CD4-positive, alpha-beta memory T cell (primary cell): Measurements from ENCODE around the gene TCERG1. TPM values are rescaled to one million over a fixed set of nuclear protein-coding genes. Genes with fewer than 3 reads are reported as not detected.

Experiments used
- CTCF ChIA-PET: fragments of 350-600 bp; sonication (Branson Sonifier 250); formaldehyde crosslinking; loops from one replicate; lab custom pipeline; 2021; ENCODE audit warnings: inconsistent platforms; ENCODE audit not compliant: partially characterized antibody; lab: Charles Lee
- POLR2A ChIA-PET: fragments of 350-600 bp; sonication (Branson Sonifier 250); formaldehyde crosslinking; loops from one replicate; lab custom pipeline; 2021; ENCODE audit not compliant: partially characterized antibody; lab: Charles Lee
- DNase-seq, 5 donors: peaks; one replicate each; pipeline versions ENCODE4 v3.0.0 to v3.0.0-alpha.2; 2020 to 2022; ENCODE audit warnings: mixed read lengths in 1 of 5
- H3K27ac ChIP-seq: one replicate; pipeline ENCODE4 v1.7.0; 2013; ENCODE audit warnings: low read depth, low read length
- H3K27me3 ChIP-seq: 2 replicates; pipeline ENCODE4 v1.7.0; 2013; ENCODE audit warnings: mild to moderate bottlenecking, low read length, moderate library complexity; ENCODE audit not compliant: insufficient read depth
- H3K36me3 ChIP-seq: 2 replicates; pipeline ENCODE4 v1.7.0; 2013; ENCODE audit warnings: mild to moderate bottlenecking, low read length, moderate library complexity; ENCODE audit not compliant: insufficient read depth
- H3K4me1 ChIP-seq: 2 replicates; pipeline ENCODE4 v1.7.0; 2013; ENCODE audit warnings: mild to moderate bottlenecking, low read length, moderate library complexity; ENCODE audit not compliant: insufficient read depth
- H3K4me3 ChIP-seq, 2 donors: one replicate each; pipeline ENCODE4 v1.7.0; 2013; ENCODE audit warnings: low read length in 2 of 2, mild to moderate bottlenecking in 1 of 2
- H3K9me3 ChIP-seq, 2 donors: one replicate each; pipeline ENCODE4 v1.7.0; 2013; ENCODE audit warnings: low read length in 2 of 2, control low read depth in 1 of 2; ENCODE audit not compliant: control insufficient read depth in 1 of 2
- H3K27ac Mint-ChIP-seq, 7 donors: one replicate each; pipeline ENCODE4 v1.8.0; 2020 to 2021; ENCODE audit warnings: mixed read lengths in 7 of 7, mild to moderate bottlenecking in 6 of 7, inconsistent platforms in 3 of 7, moderate library complexity in 3 of 7
- H3K27me3 Mint-ChIP-seq, 2 donors: one replicate each; pipeline ENCODE4 v1.8.0; 2020 to 2021; ENCODE audit warnings: mixed read lengths in 2 of 2
- H3K36me3 Mint-ChIP-seq, 2 donors: one replicate each; pipeline ENCODE4 v1.8.0; 2020 to 2021; ENCODE audit warnings: mixed read lengths in 2 of 2, inconsistent platforms in 1 of 2, mild to moderate bottlenecking in 1 of 2
- H3K4me1 Mint-ChIP-seq, 4 donors: one replicate each; pipeline ENCODE4 v1.8.0; 2020 to 2021; ENCODE audit warnings: mixed read lengths in 4 of 4, mild to moderate bottlenecking in 1 of 4
- H3K4me3 Mint-ChIP-seq, 8 donors: one replicate each; pipeline ENCODE4 v1.8.0; 2020 to 2021; ENCODE audit warnings: mixed read lengths in 8 of 8, mild to moderate bottlenecking in 7 of 8, moderate library complexity in 6 of 8, inconsistent platforms in 3 of 8
- H3K9me3 Mint-ChIP-seq, 8 donors: one replicate each; pipeline ENCODE4 v1.8.0; 2020 to 2021; ENCODE audit warnings: mixed read lengths in 8 of 8, mild to moderate bottlenecking in 5 of 8, inconsistent platforms in 3 of 8, moderate library complexity in 1 of 8
- intact Hi-C: fragments of 100-400 bp; cut with micrococcal nuclease; formaldehyde crosslinking; loops from one replicate; pipeline ENCODE4 v1.15.1; 2023
- polyA plus RNA-seq, 2 donors: library from polyadenylated mRNA; unstranded; fragments of 300-500 nt; fragmentation: Illumina TruSeq; gene quantifications; one replicate each; pipeline ENCODE4 v1.2.3, GENCODE V29; 2021
- total RNA-seq, 2 experiments: library from RNA; stranded (reverse); gene quantifications; one replicate each; pipeline ENCODE4 v1.2.3, GENCODE V29; 2021

TCERG1 gene
- total and polyA plus RNA-seq, 4 experiments from 2014 or later: 20.3 to 68.5 (median 57.2) TPM

DNA sequence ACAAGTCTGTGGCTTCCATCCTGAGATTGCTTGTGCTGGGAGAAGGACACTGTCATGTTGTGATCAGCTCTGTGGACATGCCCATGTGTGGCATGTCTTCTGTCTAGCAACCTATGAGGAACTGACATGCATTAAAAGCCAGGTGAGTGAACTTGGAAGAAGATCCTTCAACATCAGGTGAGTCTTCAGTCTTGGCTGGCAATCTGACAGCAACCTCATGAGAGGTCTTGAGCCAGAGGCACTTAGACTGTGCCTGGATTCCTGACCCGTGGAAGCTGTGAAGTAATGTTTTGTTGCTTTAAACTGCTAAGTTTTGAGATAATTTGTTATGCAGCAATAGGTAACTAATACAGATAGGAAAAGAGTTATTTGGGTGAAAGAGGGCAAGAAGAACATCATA lies 6.8 kb upstream of the TCERG1 start:
- H3K4me3 Mint-ChIP-seq: no peak overlapping the region
- Histone ChIP-seq H3K36me3 (no peaks in the 10 kb centered on the region), H3K27ac (no peak overlapping the region), H3K9me3 (no peaks in the 10 kb centered on the region), H3K4me3 (no peak overlapping the region), H3K27me3 (no peaks in the 10 kb centered on the region), H3K4me1 (no peaks in the 10 kb centered on the region)
- no peak for DNase-seq
- intact Hi-C loops: no loop called here
- H3K36me3 Mint-ChIP-seq: no peaks in the 10 kb centered on the region
- no peak overlapping the region for H3K27ac Mint-ChIP-seq
- ChIA-PET POLR2A (no interaction called here), CTCF (interaction anchor here (1.2 kb wide), 1 partner anchor 13 kb away, joined by 3 read pairs; no protein-coding TSS in a partner anchor)
- peaks cover 10 to 18% of the 10 kb centered on the region in 2 donors for H3K27me3 Mint-ChIP-seq
- H3K4me1 Mint-ChIP-seq: no peaks in the 10 kb centered on the region
- H3K9me3 Mint-ChIP-seq: no peaks in the 10 kb centered on the region

DNA sequence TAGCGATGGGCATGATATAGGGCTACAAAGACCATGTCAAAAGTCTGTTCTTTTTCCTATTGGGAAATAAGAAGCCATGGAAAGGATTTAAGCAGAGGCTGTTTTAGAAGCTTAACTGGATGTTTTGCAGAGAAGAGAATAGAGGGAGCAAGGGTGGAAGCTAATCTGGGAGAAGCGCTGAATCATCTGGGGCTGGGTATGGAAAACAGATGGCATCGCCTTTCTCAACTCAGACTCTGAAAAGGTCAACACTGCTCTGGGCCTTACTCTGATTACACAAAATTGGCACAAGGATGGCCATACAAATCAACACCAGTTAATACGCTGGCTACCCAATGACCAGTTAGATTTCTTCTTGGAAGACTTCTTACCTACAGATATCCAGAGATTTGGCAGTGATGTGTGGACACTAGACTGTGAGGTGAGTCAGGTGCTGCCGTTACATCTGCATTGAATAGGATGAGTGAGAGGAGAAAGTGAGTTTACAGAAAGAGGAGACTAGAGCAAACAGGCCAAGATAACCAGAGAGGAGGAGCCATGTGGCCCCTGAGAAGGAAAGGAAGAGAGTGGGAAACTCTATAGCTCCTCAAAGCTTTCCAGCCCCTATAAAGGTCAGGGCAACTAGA lies 6.2 kb upstream of the TCERG1 start:
- Histone ChIP-seq H3K4me1 (no peaks in the 10 kb centered on the region), H3K27me3 (no peaks in the 10 kb centered on the region), H3K36me3 (no peaks in the 10 kb centered on the region), H3K4me3 (no peak overlapping the region), H3K27ac (no peak overlapping the region), H3K9me3 (no peaks in the 10 kb centered on the region)
- intact Hi-C loops: no loop called here
- H3K36me3 Mint-ChIP-seq: no peaks in the 10 kb centered on the region
- ChIA-PET POLR2A (no interaction called here), CTCF (interaction anchor here (1.2 kb wide), 1 partner anchor 14 kb away, joined by 3 read pairs; no protein-coding TSS in a partner anchor)
- no peak overlapping the region for H3K27ac Mint-ChIP-seq
- H3K9me3 Mint-ChIP-seq: no peaks in the 10 kb centered on the region
- no peak overlapping the region for H3K4me3 Mint-ChIP-seq
- H3K4me1 Mint-ChIP-seq: no peaks in the 10 kb centered on the region
- no peak for DNase-seq
- H3K27me3 Mint-ChIP-seq: peaks cover 5 to 18% of the 10 kb centered on the region in 2 donors

DNA sequence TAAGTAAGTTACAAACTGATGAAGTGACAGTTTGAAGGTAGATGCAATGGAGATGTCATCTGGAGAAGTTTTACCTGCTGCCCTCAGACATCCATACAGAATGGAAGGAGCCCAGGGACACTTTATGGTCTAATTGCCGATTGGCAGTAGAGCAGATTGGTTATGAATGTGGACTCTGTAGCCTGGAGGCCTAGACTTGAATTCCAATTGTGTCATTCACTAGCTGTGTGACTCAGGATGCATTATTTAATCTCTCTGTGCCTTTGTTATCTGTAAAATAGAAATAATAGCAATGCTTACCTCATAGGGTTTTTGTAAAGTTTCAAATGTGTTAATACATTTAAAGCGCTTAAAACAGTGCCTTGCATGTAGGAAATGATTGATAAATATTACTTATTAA lies 5.2 kb upstream of the TCERG1 start:
- intact Hi-C loops: no loop called here
- Histone ChIP-seq H3K27me3 (no peaks in the 10 kb centered on the region), H3K4me3 (no peak overlapping the region), H3K4me1 (no peaks in the 10 kb centered on the region), H3K9me3 (no peaks in the 10 kb centered on the region), H3K27ac (no peak overlapping the region), H3K36me3 (no peaks in the 10 kb centered on the region)
- peaks cover 2 to 4% (median 3%) of the 10 kb centered on the region in 4 donors for H3K4me1 Mint-ChIP-seq
- no peak for DNase-seq
- H3K36me3 Mint-ChIP-seq: no peaks in the 10 kb centered on the region
- H3K4me3 Mint-ChIP-seq: no peak overlapping the region
- no peak overlapping the region for H3K27ac Mint-ChIP-seq
- H3K9me3 Mint-ChIP-seq: no peaks in the 10 kb centered on the region
- POLR2A ChIA-PET: no interaction called here
- peaks cover 5 to 17% of the 10 kb centered on the region in 2 donors for H3K27me3 Mint-ChIP-seq
- CTCF ChIA-PET: interaction anchor here (1.1 kb wide), 1 partner anchor 13 kb away, joined by 3 read pairs; no protein-coding TSS in a partner anchor

DNA sequence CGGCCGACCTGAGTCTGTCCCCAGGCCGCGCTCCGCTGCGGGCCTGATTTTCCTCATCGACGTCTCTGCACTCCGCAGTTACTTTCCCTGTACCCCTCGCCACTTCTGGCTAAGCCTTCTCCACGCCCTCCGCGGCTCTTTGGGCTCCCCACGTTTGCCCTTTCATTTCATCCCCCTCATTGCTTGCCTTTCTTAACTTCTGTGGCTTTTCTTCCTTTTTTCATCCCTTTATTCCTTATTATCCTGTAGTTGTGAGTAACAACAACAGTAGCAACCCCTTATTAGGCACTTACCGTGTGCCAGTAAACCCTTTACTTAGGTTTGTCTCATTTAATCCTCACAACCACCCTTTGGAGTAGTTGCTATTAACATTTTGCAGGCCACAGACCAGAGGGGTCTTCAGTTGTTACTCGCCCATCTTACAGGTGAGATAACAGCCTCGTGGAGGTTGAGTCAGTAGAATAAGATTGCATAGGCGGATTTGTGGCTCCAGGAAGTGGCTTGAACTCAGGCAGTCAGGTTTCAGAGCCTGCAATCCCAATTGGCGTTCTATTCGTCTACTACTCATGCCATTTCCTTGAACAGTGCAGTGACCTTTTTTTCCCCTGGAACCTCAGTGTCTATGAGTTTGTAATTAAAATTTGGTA lies 724 bp downstream of the TCERG1 start:
- intact Hi-C loops: loop anchor here (1.0 to 5.0 kb wide), 4 partner anchors 245 to 1935 kb away; partner anchors contain the start of genes FBXO38, LARS1 and RBM27
- Histone ChIP-seq H3K27me3 (no peaks in the 10 kb centered on the region), H3K27ac (peak overlapping the region; percentile 88), H3K36me3 (no peaks in the 10 kb centered on the region), H3K4me1 (peaks cover 45% of the 10 kb centered on the region), H3K4me3 (peak overlapping the region; percentile 79 to 94), H3K9me3 (no peaks in the 10 kb centered on the region)
- H3K36me3 Mint-ChIP-seq: peaks cover 0 to 8% of the 10 kb centered on the region in 2 donors
- H3K9me3 Mint-ChIP-seq: no peaks in the 10 kb centered on the region
- H3K4me3 Mint-ChIP-seq: peak overlapping the region; percentile 97 to 100 (median 99)
- peak in 3 of 5 donors; percentile 11 to 12 (median 12) for DNase-seq
- peak overlapping the region; percentile 97 to 100 (median 99) for H3K27ac Mint-ChIP-seq
- ChIA-PET CTCF (interaction anchor here (1.4 to 1.6 kb wide), 2 partner anchors 21 to 31 kb away, joined by 4 to 14 read pairs; no protein-coding TSS in a partner anchor), POLR2A (interaction anchor here (1.7 kb wide), 1 partner anchor 245 kb away, joined by 7 read pairs; the partner anchor contains the start of gene RBM27)
- no peaks in the 10 kb centered on the region for H3K27me3 Mint-ChIP-seq
- H3K4me1 Mint-ChIP-seq: peaks cover 31 to 53% (median 42%) of the 10 kb centered on the region in 4 donors

DNA sequence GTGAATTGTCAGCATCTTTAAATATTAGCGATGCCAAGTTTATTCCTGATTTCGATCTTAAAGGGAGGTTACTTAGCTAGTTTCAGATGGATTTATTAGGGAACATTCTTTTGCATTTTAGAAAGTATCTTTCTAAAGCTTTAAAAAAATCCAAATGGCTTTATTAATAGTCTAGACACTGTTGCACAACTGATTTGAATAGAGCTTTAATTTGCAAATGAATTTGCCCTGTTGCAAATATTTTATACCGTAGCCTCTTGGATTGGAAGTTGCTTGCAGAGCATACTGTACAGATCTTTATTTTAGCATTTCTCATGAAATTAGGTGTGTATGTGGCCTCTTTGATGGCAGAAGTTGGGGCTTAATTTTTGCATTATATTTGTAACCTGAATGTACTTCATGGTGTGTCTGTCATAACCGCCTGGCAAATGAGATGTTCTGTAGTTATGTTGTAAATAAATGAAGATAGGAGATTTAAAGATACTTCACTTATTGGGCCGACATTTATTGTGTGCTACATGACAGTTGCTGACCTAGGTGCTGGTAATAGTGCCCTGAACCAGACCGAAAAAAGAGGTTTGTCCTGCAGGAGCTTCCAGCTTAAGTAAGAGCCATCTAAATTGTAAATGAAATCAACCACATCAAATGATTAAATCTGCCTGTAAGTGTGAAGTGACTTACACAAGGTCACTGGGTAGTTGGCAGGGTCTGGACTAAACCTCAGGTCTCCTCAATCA lies 1.8 kb downstream of the TCERG1 start:
- POLR2A ChIA-PET: interaction anchor here (1.0 kb wide), 1 partner anchor 19 kb away, joined by 3 read pairs; no protein-coding TSS in a partner anchor
- H3K27ac ChIP-seq: no peak overlapping the region
- H3K9me3 Mint-ChIP-seq: no peaks in the 10 kb centered on the region
- peak overlapping the region; percentile 97 to 100 (median 99) for H3K4me3 Mint-ChIP-seq
- no peak overlapping the region for H3K4me3 ChIP-seq
- intact Hi-C loops: loop anchor here (5.0 kb wide), 1 partner anchor 518 kb away; no protein-coding TSS in a partner anchor
- no peaks in the 10 kb centered on the region for H3K36me3 ChIP-seq
- no peaks in the 10 kb centered on the region for H3K27me3 ChIP-seq
- no peak for DNase-seq
- H3K4me1 ChIP-seq: peaks cover 49% of the 10 kb centered on the region
- H3K9me3 ChIP-seq: no peaks in the 10 kb centered on the region
- peaks cover 0 to 9% of the 10 kb centered on the region in 2 donors for H3K36me3 Mint-ChIP-seq
- no peaks in the 10 kb centered on the region for H3K27me3 Mint-ChIP-seq
- H3K27ac Mint-ChIP-seq: peak overlapping the region in 3 of 7 donors; percentile 7 to 99 (median 97)
- CTCF ChIA-PET: interaction anchor here (1.1 to 1.5 kb wide), 2 partner anchors 15 to 16 kb away, joined by 3 to 5 read pairs; no protein-coding TSS in a partner anchor
- H3K4me1 Mint-ChIP-seq: peaks cover 34 to 61% (median 48%) of the 10 kb centered on the region in 4 donors

DNA sequence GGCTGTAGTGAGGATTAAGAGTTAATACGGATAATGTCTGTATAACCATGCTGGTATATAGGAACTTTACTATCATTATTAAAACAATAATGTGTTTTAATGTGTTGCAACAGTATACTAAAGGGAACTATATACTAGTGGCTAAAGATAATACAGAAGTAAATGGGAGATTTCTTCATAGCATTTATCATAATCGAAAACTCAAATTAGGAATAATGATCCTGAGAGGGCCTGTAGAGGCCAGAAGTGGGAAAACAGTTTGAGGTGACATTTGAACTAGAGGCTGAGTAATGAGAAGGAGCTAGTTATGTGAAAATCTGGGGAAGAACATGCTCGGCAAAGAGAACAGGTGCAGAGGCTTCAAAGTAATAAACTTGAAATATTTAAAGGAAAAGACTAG lies 2.9 kb downstream of the TCERG1 start:
- ChIA-PET POLR2A (no interaction called here), CTCF (interaction anchor here (1.5 to 1.6 kb wide), 2 partner anchors 16 to 23 kb away, joined by 3 to 4 read pairs; no protein-coding TSS in a partner anchor)
- no peak for DNase-seq
- Histone ChIP-seq H3K27ac (no peak overlapping the region), H3K27me3 (no peaks in the 10 kb centered on the region), H3K4me3 (no peak overlapping the region), H3K9me3 (no peaks in the 10 kb centered on the region), H3K36me3 (peaks cover under 1% of the 10 kb centered on the region), H3K4me1 (peaks cover 49% of the 10 kb centered on the region)
- Mint-ChIP-seq H3K27me3 (no peaks in the 10 kb centered on the region), H3K27ac (peak overlapping the region in 2 of 7 donors; percentile 22 to 31), H3K9me3 (no peaks in the 10 kb centered on the region), H3K4me3 (peak overlapping the region in 4 of 8 donors; percentile 7 to 64 (median 42)), H3K4me1 (peaks cover 37 to 67% (median 52%) of the 10 kb centered on the region in 4 donors), H3K36me3 (peaks cover 4 to 13% of the 10 kb centered on the region in 2 donors)
- intact Hi-C loops: no loop called here
